Measurements from ENCODE around the gene SLC25A21. TPM values are rescaled to one million over a fixed set of nuclear protein-coding genes. Genes with fewer than 3 reads are reported as not detected.

The SLC25A21 gene
- total RNA-seq, 1 experiment from 2014 or later: 2.1 TPM

DNA sequence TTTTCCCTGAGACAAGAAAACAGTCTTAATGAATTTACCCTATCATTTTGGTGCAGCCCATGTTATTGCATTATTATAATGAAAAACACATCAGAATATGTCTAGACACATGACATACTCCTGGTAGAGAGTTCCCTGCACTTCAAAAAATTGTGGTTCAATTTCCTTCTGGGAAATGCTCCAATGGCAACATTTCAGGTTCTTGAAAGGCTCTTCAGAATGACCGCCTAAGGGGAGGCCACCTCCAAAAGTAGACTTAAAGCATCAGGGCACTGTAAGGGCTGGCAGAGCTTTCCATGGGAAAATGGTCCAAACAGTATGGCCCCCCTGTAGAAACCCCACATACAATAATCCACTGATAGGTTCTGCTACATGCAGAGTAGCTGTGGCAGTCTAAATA is 110.7 kb downstream of the SLC25A21 start:
- POLR2A ChIA-PET: no interaction called here

DNA sequence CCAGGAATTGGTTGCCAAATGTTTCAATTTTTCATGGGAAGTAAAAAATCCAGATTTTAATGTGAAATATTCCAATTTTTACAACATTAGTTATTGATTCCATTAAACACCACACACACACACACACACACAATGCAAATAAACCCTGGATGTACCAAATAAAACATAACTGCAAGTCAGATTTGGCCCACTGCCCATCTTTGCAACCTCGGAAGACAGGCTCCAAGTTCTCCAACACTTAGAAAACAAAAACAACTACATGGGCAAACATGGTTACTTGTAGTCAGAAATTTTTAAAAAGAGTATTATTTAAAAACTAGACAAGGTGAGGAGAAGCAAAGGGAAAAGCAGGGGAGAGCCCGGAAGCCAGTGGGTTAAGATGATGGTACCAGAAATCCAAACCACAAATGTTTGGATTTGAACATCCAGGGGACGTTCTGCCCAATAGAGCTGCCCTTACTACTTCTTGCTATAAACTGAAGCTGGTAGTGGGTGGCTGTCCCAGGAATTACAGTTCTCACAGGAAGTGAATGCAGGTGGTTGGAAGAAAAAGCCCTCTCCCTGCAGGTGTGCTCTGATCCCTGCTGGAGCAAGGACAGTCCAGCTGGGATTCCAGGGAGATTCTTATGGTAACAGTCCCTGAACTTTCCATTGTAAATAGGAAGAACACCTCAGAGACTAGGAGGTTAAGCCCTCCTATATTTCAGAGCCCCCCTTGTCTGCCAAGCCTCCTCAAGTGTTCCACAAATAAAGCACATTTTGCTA is 111.7 kb downstream of the SLC25A21 start:
- intact Hi-C loops (cut with micrococcal nuclease; ENCODE audit: unreplicated experiment): no loop called here
- POLR2A ChIA-PET: no interaction called here
- in situ Hi-C loops (cut with HindIII; ENCODE audit: low pct_unique_long_range_greater_than_20kb, low sequenced_read_pairs): no loop called here
- Histone ChIP-seq H3K9me3 (ENCODE audit: control insufficient read depth, insufficient read depth, low read depth, low read length) (no peaks in the 10 kb centered on the region), H3K36me3 (ENCODE audit: control insufficient read depth, insufficient read depth, low read length) (no peaks in the 10 kb centered on the region), H3K4me1 (ENCODE audit: control insufficient read depth, insufficient read depth, low read length) (no peaks in the 10 kb centered on the region), H3K27me3 (ENCODE audit: control insufficient read depth, insufficient read depth, low read length) (no peaks in the 10 kb centered on the region), H3K27ac (ENCODE audit: low read length) (no peak overlapping the region), H3K4me3 (ENCODE audit: low read depth in 2 of 2, low read length in 2 of 2) (no peak overlapping the region)
- no peak for DNase-seq (ENCODE audit: low read depth, low spot score)
- CTCF ChIA-PET: no interaction called here
- BruUV-seq (replicated peaks): no TSS peak
- TF ChIP-seq POLR2AphosphoS5 (IDR thresholded peaks at IDR 0.05; ENCODE audit: low read depth, low read length): no peak
- ATAC-seq: no peak

More for the DNA sequence above, 110.7 kb downstream of the SLC25A21 start:
- Histone ChIP-seq H3K9me3 (ENCODE audit: control insufficient read depth, insufficient read depth, low read depth, low read length) (no peaks in the 10 kb centered on the region), H3K4me1 (ENCODE audit: control insufficient read depth, insufficient read depth, low read length) (no peaks in the 10 kb centered on the region), H3K4me3 (ENCODE audit: low read depth in 2 of 2, low read length in 2 of 2) (no peak overlapping the region), H3K27me3 (ENCODE audit: control insufficient read depth, insufficient read depth, low read length) (no peaks in the 10 kb centered on the region), H3K27ac (ENCODE audit: low read length) (no peak overlapping the region), H3K36me3 (ENCODE audit: control insufficient read depth, insufficient read depth, low read length) (no peaks in the 10 kb centered on the region)
- in situ Hi-C loops (cut with HindIII; ENCODE audit: low pct_unique_long_range_greater_than_20kb, low sequenced_read_pairs) (no loop called here), intact Hi-C loops (cut with micrococcal nuclease; ENCODE audit: unreplicated experiment) (no loop called here)
- ATAC-seq: no peak
- TF ChIP-seq, protein P1, sequence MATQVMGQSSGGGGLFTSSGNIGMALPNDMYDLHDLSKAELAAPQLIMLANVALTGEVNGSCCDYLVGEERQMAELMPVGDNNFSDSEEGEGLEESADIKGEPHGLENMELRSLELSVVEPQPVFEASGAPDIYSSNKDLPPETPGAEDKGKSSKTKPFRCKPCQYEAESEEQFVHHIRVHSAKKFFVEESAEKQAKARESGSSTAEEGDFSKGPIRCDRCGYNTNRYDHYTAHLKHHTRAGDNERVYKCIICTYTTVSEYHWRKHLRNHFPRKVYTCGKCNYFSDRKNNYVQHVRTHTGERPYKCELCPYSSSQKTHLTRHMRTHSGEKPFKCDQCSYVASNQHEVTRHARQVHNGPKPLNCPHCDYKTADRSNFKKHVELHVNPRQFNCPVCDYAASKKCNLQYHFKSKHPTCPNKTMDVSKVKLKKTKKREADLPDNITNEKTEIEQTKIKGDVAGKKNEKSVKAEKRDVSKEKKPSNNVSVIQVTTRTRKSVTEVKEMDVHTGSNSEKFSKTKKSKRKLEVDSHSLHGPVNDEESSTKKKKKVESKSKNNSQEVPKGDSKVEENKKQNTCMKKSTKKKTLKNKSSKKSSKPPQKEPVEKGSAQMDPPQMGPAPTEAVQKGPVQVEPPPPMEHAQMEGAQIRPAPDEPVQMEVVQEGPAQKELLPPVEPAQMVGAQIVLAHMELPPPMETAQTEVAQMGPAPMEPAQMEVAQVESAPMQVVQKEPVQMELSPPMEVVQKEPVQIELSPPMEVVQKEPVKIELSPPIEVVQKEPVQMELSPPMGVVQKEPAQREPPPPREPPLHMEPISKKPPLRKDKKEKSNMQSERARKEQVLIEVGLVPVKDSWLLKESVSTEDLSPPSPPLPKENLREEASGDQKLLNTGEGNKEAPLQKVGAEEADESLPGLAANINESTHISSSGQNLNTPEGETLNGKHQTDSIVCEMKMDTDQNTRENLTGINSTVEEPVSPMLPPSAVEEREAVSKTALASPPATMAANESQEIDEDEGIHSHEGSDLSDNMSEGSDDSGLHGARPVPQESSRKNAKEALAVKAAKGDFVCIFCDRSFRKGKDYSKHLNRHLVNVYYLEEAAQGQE (IDR thresholded peaks at IDR 0.05; ENCODE audit: insufficient read depth in 1 of 2, low read depth in 2 of 2, low read length in 1 of 2): no peak
- TF ChIP-seq TCF7L2 (IDR thresholded peaks at IDR 0.05; ENCODE audit: low read depth, low read length) (no peak), SIN3A (IDR thresholded peaks at IDR 0.05; ENCODE audit: borderline replicate concordance, insufficient read depth, low read depth, low read length) (no peak), POLR2AphosphoS5 (IDR thresholded peaks at IDR 0.05; ENCODE audit: low read depth, low read length) (no peak)
- TF ChIP-seq, protein P2, sequence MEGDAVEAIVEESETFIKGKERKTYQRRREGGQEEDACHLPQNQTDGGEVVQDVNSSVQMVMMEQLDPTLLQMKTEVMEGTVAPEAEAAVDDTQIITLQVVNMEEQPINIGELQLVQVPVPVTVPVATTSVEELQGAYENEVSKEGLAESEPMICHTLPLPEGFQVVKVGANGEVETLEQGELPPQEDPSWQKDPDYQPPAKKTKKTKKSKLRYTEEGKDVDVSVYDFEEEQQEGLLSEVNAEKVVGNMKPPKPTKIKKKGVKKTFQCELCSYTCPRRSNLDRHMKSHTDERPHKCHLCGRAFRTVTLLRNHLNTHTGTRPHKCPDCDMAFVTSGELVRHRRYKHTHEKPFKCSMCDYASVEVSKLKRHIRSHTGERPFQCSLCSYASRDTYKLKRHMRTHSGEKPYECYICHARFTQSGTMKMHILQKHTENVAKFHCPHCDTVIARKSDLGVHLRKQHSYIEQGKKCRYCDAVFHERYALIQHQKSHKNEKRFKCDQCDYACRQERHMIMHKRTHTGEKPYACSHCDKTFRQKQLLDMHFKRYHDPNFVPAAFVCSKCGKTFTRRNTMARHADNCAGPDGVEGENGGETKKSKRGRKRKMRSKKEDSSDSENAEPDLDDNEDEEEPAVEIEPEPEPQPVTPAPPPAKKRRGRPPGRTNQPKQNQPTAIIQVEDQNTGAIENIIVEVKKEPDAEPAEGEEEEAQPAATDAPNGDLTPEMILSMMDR (IDR thresholded peaks at IDR 0.05): no peak
- CTCF ChIA-PET: no interaction called here
- no peak for DNase-seq (ENCODE audit: low read depth, low spot score)
- BruUV-seq (replicated peaks): no TSS peak

DNA sequence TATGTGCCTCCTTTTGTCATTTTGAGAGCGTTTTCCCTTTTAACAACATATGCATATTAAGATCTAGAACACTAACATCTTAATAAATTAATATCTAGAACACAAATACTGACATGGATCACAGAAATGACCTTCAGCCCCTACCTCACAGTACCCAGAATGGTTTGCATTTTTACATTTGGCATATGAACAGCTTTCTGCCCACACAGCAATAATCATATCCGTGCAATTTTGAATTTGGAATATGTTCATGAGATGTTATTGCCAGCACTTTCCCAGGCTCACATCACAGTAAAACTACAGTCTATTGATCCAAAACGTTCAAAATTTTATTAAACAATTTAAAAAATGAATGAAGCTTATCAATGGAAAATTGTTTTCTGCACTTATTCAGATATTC is 114.6 kb downstream of the SLC25A21 start:
- intact Hi-C loops (cut with micrococcal nuclease; ENCODE audit: unreplicated experiment): no loop called here
- CTCF ChIA-PET: no interaction called here
- POLR2A ChIA-PET: no interaction called here
- BruUV-seq (replicated peaks): no TSS peak
- Histone ChIP-seq H3K27me3 (ENCODE audit: control insufficient read depth, insufficient read depth, low read length) (no peaks in the 10 kb centered on the region), H3K4me3 (ENCODE audit: low read depth in 2 of 2, low read length in 2 of 2) (no peak overlapping the region), H3K36me3 (ENCODE audit: control insufficient read depth, insufficient read depth, low read length) (no peaks in the 10 kb centered on the region), H3K9me3 (ENCODE audit: control insufficient read depth, insufficient read depth, low read depth, low read length) (peaks cover 3% of the 10 kb centered on the region; the same call in 1 of the 2 replicates), H3K4me1 (ENCODE audit: control insufficient read depth, insufficient read depth, low read length) (no peaks in the 10 kb centered on the region), H3K27ac (ENCODE audit: low read length) (no peak overlapping the region)
- no peak for ATAC-seq
- in situ Hi-C loops (cut with HindIII; ENCODE audit: low pct_unique_long_range_greater_than_20kb, low sequenced_read_pairs): no loop called here
- DNase-seq (ENCODE audit: low read depth, low spot score): no peak
- TF ChIP-seq, protein P2 (IDR thresholded peaks at IDR 0.05): no peak
- TF ChIP-seq SIN3A (IDR thresholded peaks at IDR 0.05; ENCODE audit: borderline replicate concordance, insufficient read depth, low read depth, low read length): no peak
- TF ChIP-seq, protein P1 (IDR thresholded peaks at IDR 0.05; ENCODE audit: insufficient read depth in 1 of 2, low read depth in 2 of 2, low read length in 1 of 2): no peak
- no peak for TF ChIP-seq POLR2AphosphoS5 (IDR thresholded peaks at IDR 0.05; ENCODE audit: low read depth, low read length)
- no peak for TF ChIP-seq TCF7L2 (IDR thresholded peaks at IDR 0.05; ENCODE audit: low read depth, low read length)
